ENCODE measurements around the gene THSD4. TPM values are rescaled to one million over a fixed set of nuclear protein-coding genes. Genes with fewer than 3 reads are reported as not detected.

Gene THSD4
- total and polyA plus RNA-seq, 7 donors, result 0.21 to 3.1 (median 1.8) TPM

DNA sequence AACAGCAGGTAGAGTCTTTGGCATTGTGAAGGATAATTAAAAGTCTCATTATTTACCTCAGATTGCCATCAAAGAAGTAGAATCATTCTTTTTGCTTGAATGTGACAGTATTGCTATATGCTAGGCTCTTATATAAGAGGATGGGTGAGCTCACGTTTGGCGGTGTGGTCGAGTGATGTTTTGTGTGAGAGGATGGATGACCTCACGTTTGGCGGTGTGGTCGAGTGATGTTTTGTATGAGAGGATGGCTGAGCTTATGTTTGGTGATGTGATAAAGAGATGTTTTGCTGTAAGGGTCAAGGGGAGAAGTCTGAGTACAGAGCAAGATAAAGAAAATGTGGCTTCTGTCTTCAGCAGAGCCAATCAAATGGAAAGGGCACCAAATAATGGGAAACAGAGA is 395.5 kb downstream of the THSD4 start:
- Histone ChIP-seq H3K27ac (no peak overlapping the region), H3K9me3 (no peaks in the 10 kb centered on the region), H3K27me3 (ENCODE audit: insufficient read depth in 3 of 3, low read length in 2 of 3) (no peaks in the 10 kb centered on the region), H3K36me3 (ENCODE audit: insufficient read depth in 1 of 2, low read depth in 1 of 2) (no peaks in the 10 kb centered on the region), H3K4me3 (no peak overlapping the region), H3K4me1 (no peaks in the 10 kb centered on the region)
- intact Hi-C loops (cut with DNase I), result no loop called here
- TF ChIP-seq, protein P1, sequence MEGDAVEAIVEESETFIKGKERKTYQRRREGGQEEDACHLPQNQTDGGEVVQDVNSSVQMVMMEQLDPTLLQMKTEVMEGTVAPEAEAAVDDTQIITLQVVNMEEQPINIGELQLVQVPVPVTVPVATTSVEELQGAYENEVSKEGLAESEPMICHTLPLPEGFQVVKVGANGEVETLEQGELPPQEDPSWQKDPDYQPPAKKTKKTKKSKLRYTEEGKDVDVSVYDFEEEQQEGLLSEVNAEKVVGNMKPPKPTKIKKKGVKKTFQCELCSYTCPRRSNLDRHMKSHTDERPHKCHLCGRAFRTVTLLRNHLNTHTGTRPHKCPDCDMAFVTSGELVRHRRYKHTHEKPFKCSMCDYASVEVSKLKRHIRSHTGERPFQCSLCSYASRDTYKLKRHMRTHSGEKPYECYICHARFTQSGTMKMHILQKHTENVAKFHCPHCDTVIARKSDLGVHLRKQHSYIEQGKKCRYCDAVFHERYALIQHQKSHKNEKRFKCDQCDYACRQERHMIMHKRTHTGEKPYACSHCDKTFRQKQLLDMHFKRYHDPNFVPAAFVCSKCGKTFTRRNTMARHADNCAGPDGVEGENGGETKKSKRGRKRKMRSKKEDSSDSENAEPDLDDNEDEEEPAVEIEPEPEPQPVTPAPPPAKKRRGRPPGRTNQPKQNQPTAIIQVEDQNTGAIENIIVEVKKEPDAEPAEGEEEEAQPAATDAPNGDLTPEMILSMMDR (IDR thresholded peaks at IDR 0.05), result no peak
- ATAC-seq (no peak), DNase-seq (no peak)
- 86 to 91% (median 86%) methylated on average over 6 of the region's 6 CpGs for WGBS, 3 donors

DNA sequence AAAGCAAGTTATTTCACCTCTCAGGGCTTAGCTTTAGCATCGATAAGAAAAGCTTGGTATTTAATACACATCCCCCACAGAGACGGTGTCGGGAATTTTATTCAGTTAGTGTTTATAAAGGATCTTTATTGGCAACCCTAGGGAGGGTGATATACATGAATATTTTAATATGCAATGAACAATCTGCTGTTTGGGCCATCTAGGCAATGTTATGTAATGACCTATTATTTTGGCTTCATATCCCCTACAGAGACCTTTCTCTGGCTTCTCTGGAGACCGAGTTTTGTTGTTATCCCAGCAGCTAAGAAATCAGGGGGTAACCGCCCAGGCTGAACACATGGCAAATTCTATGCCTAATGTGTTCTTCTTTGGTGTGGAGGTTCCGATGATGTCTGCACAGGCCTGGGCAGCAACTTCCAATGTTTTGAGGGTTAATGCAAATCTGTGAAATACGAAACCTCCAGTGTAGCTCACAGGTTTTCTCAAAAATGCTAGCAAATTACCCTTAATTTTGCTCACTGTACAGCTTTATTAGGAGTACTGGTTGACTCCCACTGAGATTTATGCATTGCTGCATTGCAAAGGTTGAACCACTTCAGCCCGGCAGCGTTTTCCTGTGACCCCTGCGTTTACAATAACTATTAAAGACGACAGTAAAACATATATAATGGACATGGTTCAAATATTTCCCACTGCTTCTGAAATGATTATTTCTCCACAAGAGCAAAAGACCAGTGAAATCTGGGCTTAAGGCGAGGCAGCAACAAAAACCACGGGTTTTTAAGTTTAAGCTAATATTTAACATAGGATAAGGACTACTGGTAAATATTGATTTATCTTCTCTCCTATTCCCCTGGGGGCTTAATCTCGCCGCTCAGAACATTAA is 396.8 kb downstream of the THSD4 start:
- H3K4me1 ChIP-seq, result no peaks in the 10 kb centered on the region
- intact Hi-C loops (cut with DNase I), result no loop called here
- H3K27me3 ChIP-seq (ENCODE audit: insufficient read depth in 3 of 3, low read length in 2 of 3), result no peaks in the 10 kb centered on the region
- no peak for ATAC-seq
- WGBS, 3 donors, result 66 to 70% (median 68%) methylated on average over 15 of the region's 15 CpGs
- H3K36me3 ChIP-seq (ENCODE audit: insufficient read depth in 1 of 2, low read depth in 1 of 2), result no peaks in the 10 kb centered on the region
- no peaks in the 10 kb centered on the region for H3K9me3 ChIP-seq
- no peak overlapping the region for H3K4me3 ChIP-seq
- TF ChIP-seq, protein P1 (IDR thresholded peaks at IDR 0.05), result no peak
- H3K27ac ChIP-seq, result no peak overlapping the region
- no peak for DNase-seq

DNA sequence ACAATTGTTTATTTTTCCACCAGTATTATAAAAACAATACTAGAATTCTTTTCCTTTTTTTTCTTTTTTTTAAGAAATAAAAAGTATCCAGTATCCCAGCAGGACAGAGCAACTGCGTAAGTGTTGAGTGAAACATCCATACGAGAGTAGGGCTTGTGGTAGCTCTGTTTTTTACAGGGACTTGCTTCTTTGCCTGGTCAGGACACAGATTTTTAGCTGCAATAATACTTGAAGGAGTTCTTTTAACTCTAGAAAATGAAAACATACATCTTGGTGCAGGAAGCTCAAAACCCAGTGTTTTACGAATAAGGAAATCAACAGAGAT is 397.4 kb downstream of the THSD4 start:
- intact Hi-C loops (cut with DNase I), result no loop called here
- Histone ChIP-seq H3K36me3 (ENCODE audit: insufficient read depth in 1 of 2, low read depth in 1 of 2) (no peaks in the 10 kb centered on the region), H3K4me1 (no peaks in the 10 kb centered on the region), H3K27me3 (ENCODE audit: insufficient read depth in 3 of 3, low read length in 2 of 3) (no peaks in the 10 kb centered on the region), H3K27ac (no peak overlapping the region), H3K4me3 (no peak overlapping the region), H3K9me3 (no peaks in the 10 kb centered on the region)
- ATAC-seq, result no peak
- TF ChIP-seq, protein P1 (IDR thresholded peaks at IDR 0.05), result no peak
- DNase-seq, result no peak
- WGBS, 3 donors, result 82 to 87% (median 87%) methylated on average over 3 of the region's 3 CpGs

DNA sequence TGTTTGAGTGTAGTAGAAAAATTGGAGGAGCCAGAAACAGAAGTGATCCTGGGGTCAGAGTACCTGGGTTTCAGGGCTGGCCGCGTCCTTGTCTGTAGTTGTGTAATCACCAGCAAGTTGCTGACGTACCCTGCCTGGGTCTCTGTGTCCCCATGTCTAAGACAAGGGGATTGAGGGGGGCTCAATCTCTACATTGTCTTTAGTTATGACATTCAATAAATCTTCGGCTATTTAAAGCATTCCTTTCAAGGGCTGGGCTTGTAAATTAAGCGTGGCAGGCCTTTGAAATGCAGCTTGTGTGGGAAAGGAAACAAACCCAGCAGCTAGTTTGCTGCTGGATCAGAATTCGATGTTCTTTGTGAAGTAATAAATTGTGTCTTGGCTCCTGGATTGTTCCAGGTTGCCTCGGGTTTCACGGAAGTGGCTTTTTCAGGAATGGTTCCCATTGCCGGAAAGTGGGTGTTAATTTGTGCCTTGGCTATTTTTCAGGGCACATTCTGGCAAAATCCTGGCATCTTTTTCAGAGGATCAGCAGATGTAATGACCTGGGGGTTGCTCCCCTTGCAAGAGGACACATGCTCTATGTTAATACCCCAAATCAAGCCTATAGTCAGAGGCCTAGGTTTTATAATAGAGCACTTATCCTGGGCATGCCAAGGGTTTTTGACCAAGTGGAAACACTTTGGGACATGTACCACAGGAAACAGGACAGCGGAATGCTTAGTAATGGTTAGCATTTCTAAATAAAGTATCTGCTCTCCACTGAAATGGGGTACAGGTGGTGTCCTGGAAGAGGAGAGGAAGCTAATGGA is 400.3 kb downstream of the THSD4 start:
- WGBS, 3 donors, result 39 to 56% (median 42%) methylated on average over 10 of the region's 10 CpGs
- intact Hi-C loops (cut with DNase I), result no loop called here
- Histone ChIP-seq H3K4me3 (no peak overlapping the region), H3K27ac (no peak overlapping the region), H3K9me3 (no peaks in the 10 kb centered on the region), H3K36me3 (ENCODE audit: insufficient read depth in 1 of 2, low read depth in 1 of 2) (no peaks in the 10 kb centered on the region), H3K27me3 (ENCODE audit: insufficient read depth in 3 of 3, low read length in 2 of 3) (no peaks in the 10 kb centered on the region), H3K4me1 (no peaks in the 10 kb centered on the region)
- TF ChIP-seq, protein P1 (IDR thresholded peaks at IDR 0.05), result no peak
- ATAC-seq (no peak), DNase-seq (no peak)
